ENCODE measurements around the gene DBN1. TPM values are rescaled to one million over a fixed set of nuclear protein-coding genes. Genes with fewer than 3 reads are reported as not detected.
A peak's percentile ranks its signal among the peaks of the same experiment; 100 is the strongest.

DBN1 gene
- total and polyA plus RNA-seq, 9 of the 15 experiments (the other 6 are each of a cell fraction or from before 2014, with no cell fraction given): 0.25 to 87.2 (median 27.9) TPM

DNA sequence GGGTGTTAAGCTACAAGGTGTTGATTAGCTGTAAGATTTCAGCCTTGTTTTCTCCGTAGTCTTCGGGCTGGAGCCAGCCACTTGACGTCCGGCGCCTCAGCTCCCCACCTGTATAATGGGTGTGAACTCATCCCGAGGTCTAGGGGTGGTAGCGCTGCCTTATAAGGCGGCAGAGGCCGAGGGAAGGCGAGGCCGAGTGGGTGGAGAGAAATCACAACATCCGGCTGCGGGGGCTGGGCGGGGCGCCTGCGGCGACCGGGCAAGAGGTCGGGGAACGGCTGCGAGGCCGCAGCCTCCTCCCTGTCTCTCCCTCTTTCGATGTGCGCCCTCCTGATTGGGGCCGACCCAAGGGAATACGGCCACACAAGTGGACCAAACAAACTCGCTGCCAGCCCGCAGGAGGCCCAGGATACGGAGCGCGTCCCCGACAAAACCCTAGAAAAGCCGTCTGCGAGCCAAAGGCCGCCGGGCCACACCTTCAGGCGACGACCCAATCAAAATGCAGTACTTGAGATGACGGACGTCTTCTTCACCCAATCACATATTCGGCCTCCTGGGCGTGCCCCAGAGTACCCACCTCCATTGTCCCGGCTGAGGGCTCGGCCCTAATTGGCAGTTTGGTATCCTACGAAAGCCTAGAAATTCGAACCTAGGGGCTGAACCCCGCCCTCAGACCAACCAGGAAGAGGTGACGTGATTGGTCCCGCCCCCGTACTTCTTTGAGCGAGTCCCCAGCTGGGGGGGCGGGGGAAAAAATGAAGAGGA is 47.5 kb downstream of the DBN1 start (continued):
- TF ChIP-seq CBFB (CRISPR knock-in tag; IDR thresholded peaks at IDR 0.05) (peak; percentile 53; the same call in 1 of the 2 replicates), KAT7 (CRISPR knock-in tag; IDR thresholded peaks at IDR 0.05; ENCODE audit: borderline replicate concordance) (no peak; the same call in 1 of the 2 replicates), HNRNPL (IDR thresholded peaks at IDR 0.05; ENCODE audit: low read depth, low read length) (no peak), SMAD4 (CRISPR knock-in tag; conservative IDR thresholded peaks at IDR 0.05) (peak; percentile 88), TGIF2 (CRISPR knock-in tag; IDR thresholded peaks at IDR 0.05) (no peak), POLR3G (IDR thresholded peaks at IDR 0.05; ENCODE audit: extremely low read depth, insufficient read length, insufficient replicate concordance) (no peak), HNRNPUL1 (IDR thresholded peaks at IDR 0.05; ENCODE audit: low read length) (no peak), NCOA6 (IDR thresholded peaks at IDR 0.05) (no peak), SMARCA4 (IDR thresholded peaks at IDR 0.05) (no peak), TARDBP (IDR thresholded peaks at IDR 0.05) (peak; percentile 56; the same call in 1 of the 2 replicates), BMI1 (IDR thresholded peaks at IDR 0.05; ENCODE audit: low read length) (no peak), TCF7L2 (IDR thresholded peaks at IDR 0.05; ENCODE audit: low read depth, low read length) (no peak), ZNF23 (CRISPR knock-in tag; IDR thresholded peaks at IDR 0.05) (no peak), HDAC1 (IDR thresholded peaks at IDR 0.05) (peak in 1 of 2 experiments; percentile 75; a peak in 2 of 4 replicates), CLOCK (CRISPR knock-in tag; IDR thresholded peaks at IDR 0.05; ENCODE audit: borderline replicate concordance) (no peak), ZNF165 (CRISPR knock-in tag; IDR thresholded peaks at IDR 0.05; ENCODE audit: borderline replicate concordance) (no peak), MXD1 (CRISPR knock-in tag; IDR thresholded peaks at IDR 0.05; ENCODE audit: borderline replicate concordance, poor library complexity, severe bottlenecking) (no peak), THRB (CRISPR knock-in tag; conservative IDR thresholded peaks at IDR 0.05) (no peak; the same call in 1 of the 2 replicates), ZNF217 (CRISPR knock-in tag; IDR thresholded peaks at IDR 0.05) (no peak), POLR2AphosphoS2 (IDR thresholded peaks at IDR 0.05; ENCODE audit: low read length) (no peak)
- TF ChIP-seq, protein P1, sequence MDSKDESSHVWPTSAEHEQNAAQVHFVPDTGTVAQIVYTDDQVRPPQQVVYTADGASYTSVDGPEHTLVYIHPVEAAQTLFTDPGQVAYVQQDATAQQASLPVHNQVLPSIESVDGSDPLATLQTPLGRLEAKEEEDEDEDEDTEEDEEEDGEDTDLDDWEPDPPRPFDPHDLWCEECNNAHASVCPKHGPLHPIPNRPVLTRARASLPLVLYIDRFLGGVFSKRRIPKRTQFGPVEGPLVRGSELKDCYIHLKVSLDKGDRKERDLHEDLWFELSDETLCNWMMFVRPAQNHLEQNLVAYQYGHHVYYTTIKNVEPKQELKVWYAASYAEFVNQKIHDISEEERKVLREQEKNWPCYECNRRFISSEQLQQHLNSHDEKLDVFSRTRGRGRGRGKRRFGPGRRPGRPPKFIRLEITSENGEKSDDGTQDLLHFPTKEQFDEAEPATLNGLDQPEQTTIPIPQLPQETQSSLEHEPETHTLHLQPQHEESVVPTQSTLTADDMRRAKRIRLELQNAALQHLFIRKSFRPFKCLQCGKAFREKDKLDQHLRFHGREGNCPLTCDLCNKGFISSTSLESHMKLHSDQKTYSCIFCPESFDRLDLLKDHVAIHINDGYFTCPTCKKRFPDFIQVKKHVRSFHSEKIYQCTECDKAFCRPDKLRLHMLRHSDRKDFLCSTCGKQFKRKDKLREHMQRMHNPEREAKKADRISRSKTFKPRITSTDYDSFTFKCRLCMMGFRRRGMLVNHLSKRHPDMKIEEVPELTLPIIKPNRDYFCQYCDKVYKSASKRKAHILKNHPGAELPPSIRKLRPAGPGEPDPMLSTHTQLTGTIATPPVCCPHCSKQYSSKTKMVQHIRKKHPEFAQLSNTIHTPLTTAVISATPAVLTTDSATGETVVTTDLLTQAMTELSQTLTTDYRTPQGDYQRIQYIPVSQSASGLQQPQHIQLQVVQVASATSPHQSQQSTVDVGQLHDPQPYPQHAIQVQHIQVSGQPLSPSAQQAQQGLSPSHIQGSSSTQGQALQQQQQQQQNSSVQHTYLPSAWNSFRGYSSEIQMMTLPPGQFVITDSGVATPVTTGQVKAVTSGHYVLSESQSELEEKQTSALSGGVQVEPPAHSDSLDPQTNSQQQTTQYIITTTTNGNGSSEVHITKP (IDR thresholded peaks at IDR 0.05; ENCODE audit: partially characterized antibody): peak; percentile 76

Measured in K562 (cell line).